Right atrium auricular region (tissue), 2 donors: ENCODE results near the gene ELOVL5. TPM values are rescaled to one million over a fixed set of nuclear protein-coding genes. Genes with fewer than 3 reads are reported as not detected.
A peak's percentile ranks its signal among the peaks of the same experiment; 100 is the strongest.

Experiments used
- DNase-seq: peaks from one replicate; pipeline ENCODE4 v3.0.0-alpha.2; 2019; ENCODE audit warnings: low spot score
- H3K27ac ChIP-seq, 2 donors: fragments of 200-600 bp; sonication (generic); 1 replicate in 1 of 2; 2 replicates in 1 of 2; pipeline ENCODE4 v1.5.1; 2016 to 2019
- H3K27me3 ChIP-seq, 2 donors: fragments of 200-600 bp; sonication (generic); one replicate each; pipeline versions ENCODE4 v1.5.1 to v1.6.0; 2017 to 2019
- H3K36me3 ChIP-seq: fragments of 200-600 bp; sonication (generic); one replicate; pipeline ENCODE4 v1.5.1; 2016
- H3K4me1 ChIP-seq, 2 donors: fragments of 200-600 bp; sonication (generic); one replicate each; pipeline versions ENCODE4 v1.5.1 to v1.6.0; 2017 to 2019
- H3K4me3 ChIP-seq, 2 donors: fragments of 200-600 bp; sonication (generic); 1 replicate in 1 of 2; 2 replicates in 1 of 2; pipeline ENCODE4 v1.5.1; 2017 to 2019; ENCODE audit warnings: mild to moderate bottlenecking in 1 of 2, moderate library complexity in 1 of 2
- H3K9me3 ChIP-seq, 2 donors: fragments of 200-600 bp; sonication (generic); one replicate each; pipeline ENCODE4 v1.5.1; 2019
- total RNA-seq, 2 donors: library from RNA; depleted of rRNA; stranded (reverse); fragments of >200 nt; gene quantifications; one replicate each; pipeline ENCODE4 v1.1.0, GENCODE V29; 2016
- TF ChIP-seq, protein P1 (sequence below), 2 donors: fragments of 200-600 bp; sonication (generic); IDR thresholded peaks; one replicate each; pipeline ENCODE4 v1.5.1; 2019; ENCODE audit warnings: antibody characterized with exemption in 2 of 2

ELOVL5 gene
- total RNA-seq, 2 donors from 2014 or later, result 31.2 to 34.9 TPM

GRCh38 chr6:53287336-53288225 lies 61.2 kb downstream of the ELOVL5 start:
- Histone ChIP-seq H3K36me3 (peaks cover 9% of the 10 kb centered on the region), H3K4me1 (peaks cover 0 to 20% of the 10 kb centered on the region in 2 donors), H3K4me3 (no peak overlapping the region), H3K9me3 (no peaks in the 10 kb centered on the region), H3K27ac (no peak overlapping the region), H3K27me3 (no peaks in the 10 kb centered on the region)
- DNase-seq, result no peak
- TF ChIP-seq, protein P1, sequence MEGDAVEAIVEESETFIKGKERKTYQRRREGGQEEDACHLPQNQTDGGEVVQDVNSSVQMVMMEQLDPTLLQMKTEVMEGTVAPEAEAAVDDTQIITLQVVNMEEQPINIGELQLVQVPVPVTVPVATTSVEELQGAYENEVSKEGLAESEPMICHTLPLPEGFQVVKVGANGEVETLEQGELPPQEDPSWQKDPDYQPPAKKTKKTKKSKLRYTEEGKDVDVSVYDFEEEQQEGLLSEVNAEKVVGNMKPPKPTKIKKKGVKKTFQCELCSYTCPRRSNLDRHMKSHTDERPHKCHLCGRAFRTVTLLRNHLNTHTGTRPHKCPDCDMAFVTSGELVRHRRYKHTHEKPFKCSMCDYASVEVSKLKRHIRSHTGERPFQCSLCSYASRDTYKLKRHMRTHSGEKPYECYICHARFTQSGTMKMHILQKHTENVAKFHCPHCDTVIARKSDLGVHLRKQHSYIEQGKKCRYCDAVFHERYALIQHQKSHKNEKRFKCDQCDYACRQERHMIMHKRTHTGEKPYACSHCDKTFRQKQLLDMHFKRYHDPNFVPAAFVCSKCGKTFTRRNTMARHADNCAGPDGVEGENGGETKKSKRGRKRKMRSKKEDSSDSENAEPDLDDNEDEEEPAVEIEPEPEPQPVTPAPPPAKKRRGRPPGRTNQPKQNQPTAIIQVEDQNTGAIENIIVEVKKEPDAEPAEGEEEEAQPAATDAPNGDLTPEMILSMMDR (IDR thresholded peaks at IDR 0.05), result no peak

DNA sequence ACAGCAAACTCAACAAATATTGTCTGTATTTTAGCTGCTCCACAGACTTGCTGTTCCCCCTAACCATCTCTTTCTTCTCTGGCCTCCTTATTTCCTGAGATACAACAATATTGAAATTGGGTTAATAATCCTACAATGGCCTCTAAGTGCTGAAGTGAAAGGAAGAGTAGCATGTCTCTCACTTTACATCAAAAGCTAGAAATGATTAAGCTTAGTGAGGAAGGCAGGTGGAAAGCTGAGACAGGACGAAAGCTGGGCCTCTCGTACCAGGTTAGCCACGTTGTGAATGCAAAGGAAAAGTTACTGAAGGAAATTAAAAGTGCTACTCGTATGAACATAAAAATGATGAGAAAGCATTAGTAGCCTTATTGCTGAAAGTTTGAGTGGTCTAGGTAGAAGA lies 63.8 kb downstream of the ELOVL5 start:
- TF ChIP-seq, protein P1 (IDR thresholded peaks at IDR 0.05), result no peak
- Histone ChIP-seq H3K36me3 (no peaks in the 10 kb centered on the region), H3K27me3 (no peaks in the 10 kb centered on the region), H3K9me3 (no peaks in the 10 kb centered on the region), H3K4me3 (no peak overlapping the region), H3K4me1 (peaks cover 0 to 26% of the 10 kb centered on the region in 2 donors), H3K27ac (no peak overlapping the region)
- no peak for DNase-seq

GRCh38 chr6:53282741-53283140 lies 66.0 kb downstream of the ELOVL5 start:
- H3K27ac ChIP-seq, result peak overlapping the region; percentile 25 to 40
- TF ChIP-seq, protein P1 (IDR thresholded peaks at IDR 0.05), result no peak

DNA sequence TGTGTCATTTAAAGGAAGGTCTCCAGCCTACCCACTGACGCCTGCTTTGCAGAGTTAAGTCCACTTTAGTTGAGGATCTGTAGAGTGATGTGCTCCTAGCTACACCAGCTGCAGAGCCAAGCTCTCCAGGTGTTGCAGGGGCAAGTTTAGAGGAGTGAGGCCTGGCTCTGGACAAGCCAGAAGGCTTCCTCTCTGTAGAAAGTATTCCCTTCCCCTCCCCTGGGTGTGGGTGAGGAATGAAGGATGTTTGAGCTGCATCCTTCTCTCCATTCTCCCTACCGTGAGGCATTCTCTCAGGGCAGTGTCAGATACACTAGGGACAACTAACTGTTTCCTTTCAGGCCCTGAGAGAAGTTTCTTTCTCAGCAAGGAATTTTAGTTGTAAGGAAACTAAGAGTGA lies 66.5 kb downstream of the ELOVL5 start:
- no peak overlapping the region for H3K4me3 ChIP-seq
- H3K36me3 ChIP-seq, result no peaks in the 10 kb centered on the region
- H3K27ac ChIP-seq, result peak overlapping the region; percentile 30 to 40
- H3K27me3 ChIP-seq, result no peaks in the 10 kb centered on the region
- no peak for DNase-seq
- H3K4me1 ChIP-seq, result peaks cover 0 to 26% of the 10 kb centered on the region in 2 donors
- TF ChIP-seq, protein P1 (IDR thresholded peaks at IDR 0.05), result no peak
- H3K9me3 ChIP-seq, result no peaks in the 10 kb centered on the region

More at GRCh38 chr6:53282741-53283140, 66.0 kb downstream of the ELOVL5 start:
- Histone ChIP-seq H3K4me1 (peaks cover 0 to 26% of the 10 kb centered on the region in 2 donors), H3K27me3 (no peaks in the 10 kb centered on the region), H3K36me3 (no peaks in the 10 kb centered on the region), H3K9me3 (no peaks in the 10 kb centered on the region), H3K4me3 (no peak overlapping the region)
- DNase-seq, result no peak

DNA sequence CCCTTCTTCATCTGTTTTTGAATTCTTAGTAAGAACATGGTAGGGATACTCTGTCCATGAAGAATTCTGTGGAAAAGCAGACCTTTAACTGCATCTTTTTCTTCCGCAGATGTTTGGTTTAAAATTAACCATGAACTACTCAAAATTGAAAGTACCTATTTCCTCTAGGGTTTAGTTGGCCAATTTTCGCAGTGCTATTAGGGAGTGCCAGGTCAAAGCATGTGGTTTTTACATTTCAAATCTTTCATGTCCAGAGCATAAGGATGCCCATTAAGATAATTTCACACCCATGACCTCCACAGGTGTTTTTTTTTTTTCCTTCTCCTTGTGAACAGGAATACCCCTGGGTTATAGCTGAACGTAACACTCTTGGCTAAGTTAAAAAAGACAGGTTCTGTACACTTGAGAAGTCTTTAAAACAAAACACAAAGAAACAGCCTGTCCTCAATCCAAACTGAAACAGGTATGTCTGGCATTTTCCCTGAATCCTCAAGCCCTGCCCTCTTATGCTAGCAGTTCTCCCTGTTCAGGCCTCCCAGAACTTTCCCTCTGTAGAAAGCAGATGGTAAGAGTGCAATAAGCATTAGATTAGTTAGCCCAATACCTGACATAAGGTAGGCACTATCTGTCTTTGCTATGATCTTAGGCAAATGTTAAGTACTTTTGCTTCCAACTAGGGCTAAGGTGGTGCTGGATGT lies 67.1 kb downstream of the ELOVL5 start:
- peaks cover 0 to 26% of the 10 kb centered on the region in 2 donors for H3K4me1 ChIP-seq
- H3K4me3 ChIP-seq, result no peak overlapping the region
- no peaks in the 10 kb centered on the region for H3K27me3 ChIP-seq
- H3K27ac ChIP-seq, result peak overlapping the region; percentile 30 to 40
- H3K36me3 ChIP-seq, result no peaks in the 10 kb centered on the region
- no peak for DNase-seq
- no peaks in the 10 kb centered on the region for H3K9me3 ChIP-seq
- TF ChIP-seq, protein P1 (IDR thresholded peaks at IDR 0.05), result no peak
